ENCODE results near the gene LMOD1.

DNA sequence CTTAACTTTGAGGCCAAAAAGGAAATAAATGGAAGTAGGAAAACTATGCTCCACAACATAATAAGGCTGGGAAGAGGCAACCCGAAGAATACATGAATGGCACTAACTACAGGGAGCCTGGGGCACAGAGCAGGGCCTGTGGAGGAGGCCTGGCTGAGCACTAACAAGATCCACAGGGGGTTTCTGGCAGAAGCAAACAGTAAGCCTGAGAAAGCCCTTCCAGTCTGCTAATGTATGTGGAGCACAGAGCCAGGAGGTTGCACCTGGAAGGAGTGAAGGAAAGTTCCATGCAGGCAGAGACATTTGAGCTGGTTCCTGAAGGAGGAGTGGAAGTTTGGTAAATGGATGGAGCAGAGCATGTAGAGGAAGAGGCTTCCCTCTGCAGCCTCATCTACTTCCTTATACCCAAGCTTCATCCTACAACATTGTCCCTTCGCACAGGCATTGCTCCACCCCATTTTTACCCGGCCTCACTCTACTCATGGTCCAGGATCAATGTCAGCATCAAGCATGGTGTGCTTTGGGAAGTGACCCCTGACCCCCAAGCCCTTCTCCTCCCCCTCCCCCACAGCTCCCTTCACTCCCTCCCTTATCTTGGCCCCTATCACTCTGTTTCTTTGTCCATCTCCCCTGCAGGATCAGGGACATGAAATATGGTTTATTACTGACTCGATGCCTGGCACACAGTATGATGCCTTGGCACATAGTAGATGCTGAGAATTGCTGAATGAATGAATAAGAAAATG, 34.3 kb downstream of the LMOD1 start:
- no peak for TF ChIP-seq ZFP3 (CRISPR knock-in tag; IDR thresholded peaks at IDR 0.05)
- no peak for TF ChIP-seq TOX (CRISPR knock-in tag; IDR thresholded peaks at IDR 0.05; ENCODE audit: borderline replicate concordance)
- no peak for TF ChIP-seq TSHZ2 (CRISPR knock-in tag; IDR thresholded peaks at IDR 0.05)
- no peak for TF ChIP-seq ZFP30 (CRISPR knock-in tag; IDR thresholded peaks at IDR 0.05)
